Measurements from ENCODE around the gene CUEDC1.

Gene CUEDC1

DNA sequence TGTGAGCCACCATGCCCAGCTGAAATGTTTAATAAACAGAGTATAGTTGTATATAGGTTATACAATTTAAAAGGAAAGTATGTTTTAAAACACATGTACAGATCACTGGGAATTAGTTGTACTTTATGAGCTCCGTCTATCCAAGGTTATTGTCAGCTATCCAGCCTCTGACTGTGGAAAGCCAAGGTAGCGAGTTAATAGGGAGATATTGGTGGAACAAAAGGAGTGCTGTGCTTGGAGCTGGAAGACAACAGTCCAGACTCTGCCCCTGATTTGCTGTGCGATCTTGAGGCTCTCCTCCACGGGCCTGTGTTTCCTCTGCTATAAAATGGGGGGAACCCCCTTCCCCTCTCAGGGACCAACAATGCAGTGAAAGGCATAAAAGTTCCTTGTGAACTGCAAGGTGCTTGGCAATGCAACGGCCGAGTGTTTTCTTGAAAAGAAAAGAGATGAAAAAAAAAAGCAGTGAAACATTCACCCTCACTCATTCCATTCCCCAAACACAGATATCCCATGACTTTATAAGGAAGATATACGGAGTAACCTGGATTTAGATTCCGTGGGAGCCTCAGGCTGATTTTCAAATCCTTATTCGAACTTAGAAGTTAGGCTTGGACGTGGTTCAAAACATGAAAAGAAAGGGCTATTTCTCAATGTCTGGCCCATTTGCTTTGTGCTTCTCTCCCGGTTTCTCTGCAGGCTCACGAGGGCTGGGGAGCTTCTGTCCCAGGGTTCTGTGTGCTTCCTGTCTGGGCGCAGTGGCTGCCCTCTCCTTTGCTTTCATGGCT, 34.1 kb downstream of the CUEDC1 start:
- ChIA-PET CTCF (interaction anchor here (0.9 to 1.8 kb wide), 5 partner anchors 11 to 45 kb away, joined by 3 to 4 read pairs (median 3); no protein-coding TSS in a partner anchor), POLR2A (no interaction called here)
- DNase-seq (ENCODE audit: extremely low spot score) = no peak
- TF ChIP-seq CTCF (IDR thresholded peaks at IDR 0.05; ENCODE audit: control extremely low read depth, extremely low read depth, low read depth, missing control alignments) = no peak

DNA sequence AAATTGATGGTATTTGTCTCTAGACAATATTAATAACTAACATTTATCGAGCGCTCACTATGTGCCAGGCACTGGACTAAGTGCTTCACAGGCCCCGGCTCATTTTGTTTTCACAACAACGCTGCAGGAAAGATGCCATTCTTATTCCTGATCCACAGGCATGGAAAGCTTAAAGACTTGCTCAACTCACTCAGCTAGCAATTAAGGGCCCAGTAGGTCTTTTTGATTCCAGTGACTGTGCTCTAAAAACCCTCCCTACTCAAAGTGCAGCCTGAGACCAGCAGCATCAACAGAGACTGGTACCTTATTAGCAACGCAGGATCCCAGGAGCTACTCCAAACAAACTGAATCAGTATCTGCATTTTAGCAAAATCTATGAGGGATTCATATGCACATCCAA, 35.3 kb downstream of the CUEDC1 start:
- ChIA-PET CTCF (interaction anchor here (0.9 to 1.0 kb wide), 2 partner anchors 23 to 27 kb away, joined by 3 read pairs; no protein-coding TSS in a partner anchor), POLR2A (interaction anchor here (0.6 kb wide), 1 partner anchor 648 kb away, joined by 6 read pairs; no protein-coding TSS in a partner anchor)

GRCh38 chr17:57918017-57918895, 37.0 kb downstream of the CUEDC1 start:
- CTCF ChIA-PET = interaction anchor here (0.6 to 1.6 kb wide), 4 partner anchors 16 to 81 kb away, joined by 3 to 5 read pairs (median 3); no protein-coding TSS in a partner anchor
- TF ChIP-seq CTCF (IDR thresholded peaks at IDR 0.05; ENCODE audit: control extremely low read depth, extremely low read depth, low read depth, missing control alignments) = no peak
- POLR2A ChIA-PET = no interaction called here
- no peak for DNase-seq (ENCODE audit: extremely low spot score)

More for the DNA sequence above, 35.3 kb downstream of the CUEDC1 start:
- no peak for DNase-seq (ENCODE audit: extremely low spot score)
- TF ChIP-seq CTCF (IDR thresholded peaks at IDR 0.05; ENCODE audit: control extremely low read depth, extremely low read depth, low read depth, missing control alignments) = no peak

DNA sequence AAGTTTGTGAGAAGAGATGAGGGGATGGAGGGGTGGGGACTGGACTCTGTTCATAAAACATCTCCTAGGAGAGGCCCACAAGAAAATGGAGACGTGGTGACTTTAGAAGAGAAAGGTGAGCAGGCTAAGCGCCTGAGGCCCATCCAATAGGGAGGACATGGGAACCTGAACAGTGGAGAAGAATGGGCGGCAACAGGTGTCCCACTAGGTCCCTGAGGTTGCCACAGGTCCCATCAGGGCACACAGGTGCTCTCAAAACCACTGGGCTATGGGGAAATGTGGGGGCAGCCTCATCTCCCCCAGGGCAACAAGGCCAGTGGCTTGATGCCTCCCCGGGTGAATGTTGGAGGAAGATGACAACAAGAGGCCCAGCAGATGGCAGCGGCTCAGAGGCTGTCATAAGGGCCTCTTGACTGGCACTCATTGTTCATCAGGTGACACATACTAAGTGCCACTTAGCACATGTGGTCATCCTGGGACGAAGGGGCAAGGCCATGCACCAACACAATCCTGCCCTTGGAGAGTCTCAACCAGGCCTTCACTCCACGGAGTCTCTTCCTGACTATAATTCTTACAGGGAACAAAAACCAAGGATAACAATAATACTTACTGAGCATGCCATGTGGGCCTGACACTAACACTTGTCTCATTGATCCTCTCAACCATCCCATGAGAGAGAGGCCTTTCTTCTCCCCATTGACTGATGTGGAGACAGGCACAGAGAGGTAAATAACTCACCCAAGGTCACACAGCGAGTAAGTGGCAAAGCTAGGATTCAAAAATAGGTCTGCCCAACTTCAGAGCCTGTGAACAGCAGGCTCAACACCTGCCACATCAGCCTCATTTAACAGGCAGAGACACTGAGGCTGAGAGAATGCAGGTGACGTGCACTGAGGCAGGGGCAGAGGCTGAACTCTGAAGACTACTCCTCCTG, 38.0 kb downstream of the CUEDC1 start:
- CTCF ChIA-PET = interaction anchor here (0.6 to 1.6 kb wide), 4 partner anchors 17 to 82 kb away, joined by 3 to 5 read pairs (median 3); no protein-coding TSS in a partner anchor

GRCh38 chr17:57915985-57916757, 39.0 kb downstream of the CUEDC1 start:
- CTCF ChIA-PET = interaction anchor here (0.9 to 1.9 kb wide), 5 partner anchors 11 to 84 kb away, joined by 3 to 7 read pairs (median 3); no protein-coding TSS in a partner anchor
- TF ChIP-seq CTCF (IDR thresholded peaks at IDR 0.05; ENCODE audit: control extremely low read depth, extremely low read depth, low read depth, missing control alignments) = no peak
- no peak for DNase-seq (ENCODE audit: extremely low spot score)
- POLR2A ChIA-PET = no interaction called here

More for the DNA sequence above, 38.0 kb downstream of the CUEDC1 start:
- TF ChIP-seq CTCF (IDR thresholded peaks at IDR 0.05; ENCODE audit: control extremely low read depth, extremely low read depth, low read depth, missing control alignments) = peak; percentile 22
- no peak for DNase-seq (ENCODE audit: extremely low spot score)
- POLR2A ChIA-PET = no interaction called here
